H1 (cell line): Measurements from ENCODE around the gene COL4A2. TPM values are rescaled to one million over a fixed set of nuclear protein-coding genes. Genes with fewer than 3 reads are reported as not detected.

Experiments used
- CTCF ChIA-PET: fragments of 300-600 bp; sonication (Branson Sonifier 250); formaldehyde crosslinking; loops from one replicate; lab custom pipeline; 2021; ENCODE audit not compliant: partially characterized antibody; lab: Charles Lee
- POLR2A ChIA-PET: fragments of 300-600 bp; sonication (Branson Sonifier 250); formaldehyde crosslinking; loops from one replicate; lab custom pipeline; 2021; ENCODE audit warnings: inconsistent platforms; ENCODE audit not compliant: partially characterized antibody; lab: Charles Lee
- DNase-seq, 2 experiments: peaks; one replicate each; pipeline versions ENCODE4 v3.0.0 to v3.0.0-alpha.2; 2010 to 2022; ENCODE audit warnings: low spot score in 2 of 2, low read depth in 1 of 2, mixed read lengths in 1 of 2
- FAIRE-seq: peaks from 2 replicates; lab custom pipeline; 2011; peaks lifted over from hg19 to GRCh38; lab: Jason Lieb, UNC
- H2AFZ ChIP-seq: 2 replicates; pipeline ENCODE4 v1.8.1; 2012; ENCODE audit warnings: low read length, inconsistent platforms
- H2AK5ac ChIP-seq: 2 replicates; pipeline ENCODE4 v1.6.1; 2013; ENCODE audit warnings: low read depth, low read length
- H2BK120ac ChIP-seq: replicated peaks from 2 replicates; pipeline ENCODE3; 2013; ENCODE audit warnings: low read depth, low read length, inconsistent platforms
- H2BK12ac ChIP-seq: 2 replicates; pipeline ENCODE4 v1.6.1; 2013; ENCODE audit warnings: low read depth, low read length
- H2BK15ac ChIP-seq: 2 replicates; pipeline ENCODE4 v1.6.1; 2013; ENCODE audit warnings: low read length
- H2BK20ac ChIP-seq: 2 replicates; pipeline ENCODE4 v1.6.1; 2013; ENCODE audit warnings: low read length
- H2BK5ac ChIP-seq: 2 replicates; pipeline ENCODE4 v1.6.1; 2013; ENCODE audit warnings: low read depth, low read length
- H3K14ac ChIP-seq: 2 replicates; pipeline ENCODE4 v1.6.1; 2013; ENCODE audit warnings: inconsistent platforms; ENCODE audit not compliant: insufficient read length
- H3K18ac ChIP-seq: 2 replicates; pipeline ENCODE4 v1.6.1; 2013; ENCODE audit warnings: low read length; ENCODE audit errors: extremely low read depth
- H3K23ac ChIP-seq: 2 replicates; pipeline ENCODE4 v1.6.1; 2013; ENCODE audit warnings: inconsistent platforms; ENCODE audit not compliant: insufficient read length
- H3K23me2 ChIP-seq: 2 replicates; pipeline ENCODE4 v1.6.1; 2013; ENCODE audit warnings: low read depth, low read length
- H3K27ac ChIP-seq: 2 replicates; pipeline ENCODE4 v1.6.1; 2011; ENCODE audit warnings: low read depth, low read length, inconsistent platforms
- H3K27me3 ChIP-seq, 4 experiments: replicated peaks in 1 of 4; 1 replicate in 1 of 4; 2 replicates in 3 of 4; pipeline versions ENCODE4 v1.6.1 to v1.8.1; 2011 to 2013; ENCODE audit warnings: low read length in 3 of 4, mild to moderate bottlenecking in 3 of 4, inconsistent platforms in 2 of 4, mixed read lengths in 2 of 4, moderate library complexity in 1 of 4; ENCODE audit not compliant: control insufficient read depth in 3 of 4, insufficient read depth in 3 of 4; ENCODE audit errors: extremely low read depth in 1 of 4
- H3K36me3 ChIP-seq, 4 experiments: 2 replicates each; pipeline versions ENCODE4 v1.6.1 to v1.8.1; 2011 to 2013; ENCODE audit warnings: mild to moderate bottlenecking in 4 of 4, low read length in 3 of 4, moderate library complexity in 2 of 4, control low read depth in 1 of 4, inconsistent platforms in 1 of 4; ENCODE audit not compliant: insufficient read depth in 4 of 4, control insufficient read depth in 2 of 4
- H3K4ac ChIP-seq: replicated peaks from 2 replicates; pipeline ENCODE3; 2013; ENCODE audit warnings: low read length, low read depth, mixed read lengths, inconsistent platforms; ENCODE audit not compliant: insufficient read length
- H3K4me1 ChIP-seq, 4 experiments: replicated peaks in 1 of 4; 1 replicate in 1 of 4; 2 replicates in 3 of 4; pipeline versions ENCODE4 v1.6.1 to v1.8.1; 2011 to 2013; ENCODE audit warnings: low read length in 3 of 4, inconsistent platforms in 2 of 4, mixed read lengths in 1 of 4; ENCODE audit not compliant: insufficient read depth in 4 of 4, control insufficient read depth in 3 of 4
- H3K4me2 ChIP-seq, 2 experiments: 2 replicates each; pipeline versions ENCODE4 v1.6.1 to v1.8.1; 2011 to 2013; ENCODE audit warnings: low read depth in 2 of 2, low read length in 2 of 2, control low read depth in 1 of 2, inconsistent platforms in 1 of 2, mild to moderate bottlenecking in 1 of 2; ENCODE audit not compliant: insufficient read depth in 1 of 2
- H3K4me3 ChIP-seq, 4 experiments: fragments of 200-600, 300-600 bp in 1 of 4; sonication (generic), shearing (Covaris generic), sonication (Bioruptor Twin) in 1 of 4; 2 replicates each; pipeline versions ENCODE4 v1.5.1 to v1.8.1; 2011 to 2016; ENCODE audit warnings: low read length in 4 of 4, low read depth in 3 of 4, control low read depth in 2 of 4, inconsistent platforms in 2 of 4, mild to moderate bottlenecking in 2 of 4, mixed read lengths in 1 of 4, moderate library complexity in 1 of 4; ENCODE audit not compliant: insufficient read depth in 2 of 4; ENCODE audit errors: extremely low read depth in 1 of 4
- H3K56ac ChIP-seq: replicated peaks from 2 replicates; pipeline ENCODE3; 2013; ENCODE audit warnings: low read depth, mild to moderate bottlenecking, mixed read lengths, low read length, inconsistent platforms; ENCODE audit not compliant: insufficient read length
- H3K79me1 ChIP-seq: 2 replicates; pipeline ENCODE4 v1.6.1; 2013; ENCODE audit warnings: low read depth, low read length, control low read depth
- H3K79me2 ChIP-seq, 2 experiments: 2 replicates each; pipeline versions ENCODE4 v1.6.1 to v1.8.1; 2012 to 2013; ENCODE audit warnings: low read length in 2 of 2, mild to moderate bottlenecking in 2 of 2, inconsistent platforms in 1 of 2; ENCODE audit not compliant: insufficient read depth in 2 of 2, control insufficient read depth in 1 of 2
- H3K9ac ChIP-seq, 4 experiments: replicated peaks in 1 of 4; 1 replicate in 1 of 4; 2 replicates in 3 of 4; pipeline versions ENCODE4 v1.6.1 to v1.8.1; 2011 to 2013; ENCODE audit warnings: low read depth in 3 of 4, low read length in 3 of 4, control low read depth in 2 of 4, mild to moderate bottlenecking in 2 of 4, moderate library complexity in 2 of 4, inconsistent platforms in 1 of 4; ENCODE audit errors: extremely low read depth in 1 of 4
- H3K9me3 ChIP-seq, 2 experiments: 2 replicates each; pipeline versions ENCODE4 v1.6.1 to v1.8.1; 2012 to 2013; ENCODE audit warnings: mild to moderate bottlenecking in 2 of 2, moderate library complexity in 2 of 2, control low read depth in 1 of 2, inconsistent platforms in 1 of 2, low read depth in 1 of 2, low read length in 1 of 2, mixed read lengths in 1 of 2; ENCODE audit not compliant: insufficient read depth in 2 of 2
- H4K20me1 ChIP-seq, 2 experiments: replicated peaks in 1 of 2; 2 replicates each; pipeline versions ENCODE3 to v1.8.1; 2011 to 2013; ENCODE audit warnings: inconsistent platforms in 2 of 2, low read length in 2 of 2, mild to moderate bottlenecking in 1 of 2; ENCODE audit not compliant: insufficient read depth in 2 of 2, control insufficient read depth in 1 of 2
- H4K5ac ChIP-seq: 2 replicates; pipeline ENCODE4 v1.6.1; 2013; ENCODE audit warnings: low read length, low read depth, mixed read lengths, inconsistent platforms; ENCODE audit not compliant: insufficient read length
- H4K8ac ChIP-seq: 2 replicates; pipeline ENCODE4 v1.8.0; 2013; ENCODE audit warnings: mild to moderate bottlenecking, moderate library complexity, low read length, inconsistent platforms; ENCODE audit not compliant: insufficient read depth; ENCODE audit errors: extremely low read depth
- H4K91ac ChIP-seq: replicated peaks from 2 replicates; pipeline ENCODE3; 2013; ENCODE audit warnings: low read length, mixed read lengths, inconsistent platforms; ENCODE audit not compliant: insufficient read length
- BCL11A ChIP-seq, 2 experiments: IDR thresholded peaks; one replicate each; pipeline ENCODE4 v1.6.1; 2011; ENCODE audit warnings: low read depth in 2 of 2, low read length in 2 of 2, mild to moderate bottlenecking in 2 of 2
- CBX8 ChIP-seq: fragments of 300-800, 300-1000 bp; sonication (generic); IDR thresholded peaks from 2 replicates; pipeline ENCODE4 v1.7.1; 2016; ENCODE audit warnings: low read depth, low read length, borderline replicate concordance
- CREB1 ChIP-seq: IDR thresholded peaks from 2 replicates; pipeline ENCODE4 v1.6.1; 2012; ENCODE audit warnings: inconsistent platforms
- FOSL1 ChIP-seq: IDR thresholded peaks from 2 replicates; pipeline ENCODE4 v1.6.1; 2011; ENCODE audit warnings: mild to moderate bottlenecking, low read depth, low read length, moderate library complexity; ENCODE audit not compliant: insufficient read depth
- JUND ChIP-seq: IDR thresholded peaks from 2 replicates; pipeline ENCODE4 v1.6.1; 2011; ENCODE audit warnings: mild to moderate bottlenecking, improper control_type of control experiment, low read length
- MAFK ChIP-seq: IDR thresholded peaks from 2 replicates; pipeline ENCODE4 v1.6.1; 2012; ENCODE audit warnings: low read depth, mild to moderate bottlenecking, improper control_type of control experiment, low read length
- POU5F1 ChIP-seq: IDR thresholded peaks from 2 replicates; pipeline ENCODE4 v1.6.1; 2011; ENCODE audit warnings: low read depth, mild to moderate bottlenecking, low read length, moderate library complexity
- RNF2 ChIP-seq: fragments of 200-900, 300-1000 bp; sonication (generic); IDR thresholded peaks from 2 replicates; pipeline ENCODE4 v1.7.1; 2016; ENCODE audit warnings: borderline replicate concordance, low read depth, mild to moderate bottlenecking, antibody characterized with exemption, low read length; ENCODE audit not compliant: poor library complexity, severe bottlenecking; ENCODE audit errors: missing control alignments
- SIN3A ChIP-seq, 2 experiments: IDR thresholded peaks in 1 of 2; conservative IDR thresholded peaks in 1 of 2; 2 replicates each; pipeline ENCODE4 v1.6.1; 2011 to 2012; ENCODE audit warnings: low read length in 2 of 2, improper control_type of control experiment in 1 of 2, low read depth in 1 of 2, mild to moderate bottlenecking in 1 of 2
- SIRT6 ChIP-seq: IDR thresholded peaks from one replicate; pipeline ENCODE4 v1.7.1; 2012; ENCODE audit warnings: low read length, inconsistent platforms
- SIX5 ChIP-seq: IDR thresholded peaks from 2 replicates; pipeline ENCODE4 v1.6.1; 2011; ENCODE audit warnings: mild to moderate bottlenecking, low read depth, low read length
- SP4 ChIP-seq: IDR thresholded peaks from 2 replicates; pipeline ENCODE4 v1.6.1; 2012; ENCODE audit warnings: low read length, inconsistent platforms
- ZNF274 ChIP-seq: IDR thresholded peaks from 2 replicates; pipeline ENCODE4 v1.7.0; 2012; ENCODE audit warnings: low read length, borderline replicate concordance; ENCODE audit errors: extremely low read depth
- WGBS, 2 experiments: shearing (Covaris generic) in 1 of 2; methylation state at CpG; one replicate each; pipeline versions ENCODE4 v1.1.6 to v1.1.7; 2013 to 2015; ENCODE audit warnings: low lambda C conversion rate in 2 of 2, mixed read lengths in 2 of 2, inconsistent platforms in 1 of 2, low coverage in 1 of 2, missing lambda C conversion rate in 1 of 2; ENCODE audit not compliant: insufficient replicate concordance in 2 of 2, insufficient coverage in 1 of 2, insufficient read length in 1 of 2; ENCODE audit errors: extremely low coverage in 1 of 2, missing lambda C conversion rate in 1 of 2; 5-methylcytosine and 5-hydroxymethylcytosine counted together
- polyA plus RNA-seq, 7 experiments: library from polyadenylated mRNA; depleted of rRNA in 3 of 7; stranded (reverse) in 5 of 7; unstranded in 2 of 7; fragments of >200 nt in 5 of 7; fragments of 200-250 nt in 2 of 7; gene quantifications; 1 replicate in 5 of 7; 2 replicates in 1 of 7; 4 replicates in 1 of 7; pipeline versions ENCODE4 v1.2.1 to v1.2.3, GENCODE V29; 2011 to 2013; ENCODE audit warnings: missing spikeins in 2 of 7, mixed read lengths in 2 of 7
- total RNA-seq: library from RNA; stranded (reverse); fragmentation: NEBNext Ultra II Directional; extraction: Animal tissue kit (Norgen Biotek cat#: 25700); gene quantifications from 2 replicates; pipeline ENCODE4 v1.2.1, GENCODE V29; 2021

COL4A2 gene
- total and polyA plus RNA-seq, 2 of the 8 experiments (the other 6 are each of a cell fraction or from before 2014, with no cell fraction given) = 80.4 to 87.3 TPM

DNA sequence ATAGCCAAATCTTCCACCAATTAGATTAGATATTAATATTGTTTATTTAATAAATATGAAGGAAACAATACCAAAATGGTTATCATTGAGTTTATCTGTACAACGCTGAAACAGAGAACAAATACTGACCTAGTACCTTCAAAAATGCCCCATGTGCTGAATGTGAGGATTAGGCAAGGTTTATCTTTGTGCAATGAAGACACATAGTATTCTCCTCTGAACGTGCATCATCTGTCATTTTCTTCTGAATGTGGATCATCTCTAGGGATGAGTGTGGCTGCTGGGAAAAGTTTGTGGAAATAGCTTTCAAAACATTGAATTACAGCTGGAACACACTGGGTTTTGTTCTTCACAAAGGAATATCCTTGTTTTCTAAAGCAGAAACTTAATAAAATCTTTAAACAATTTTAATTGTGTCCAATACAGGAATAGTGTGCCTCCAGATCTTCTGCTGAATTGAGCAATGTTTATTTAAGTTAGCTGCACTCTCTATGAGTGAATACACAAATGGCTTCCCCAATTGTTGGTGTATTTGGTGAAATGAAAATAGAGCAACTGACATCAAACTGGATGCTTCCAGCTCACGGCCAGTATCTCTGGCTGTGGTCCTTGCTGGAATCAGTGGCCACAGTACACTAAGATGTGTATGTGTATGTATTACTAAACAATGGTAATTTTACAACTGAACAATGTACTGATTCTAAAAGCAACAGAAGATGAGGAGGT, 6.8 kb upstream of the COL4A2 start:
- Histone ChIP-seq H3K4me1 (peaks cover 6 to 13% (median 9%) of the 10 kb centered on the region in 4 experiments; a peak in 6 of 7 replicates), H3K36me3 (no peaks in the 10 kb centered on the region), H3K4me3 (no peak overlapping the region), H3K4me2 (no peak overlapping the region), H3K18ac (no peak overlapping the region), H3K9ac (no peak overlapping the region), H2BK15ac (no peak overlapping the region), H2AFZ (no peak overlapping the region), H3K79me1 (peaks cover 4% of the 10 kb centered on the region; the same call in 1 of the 2 replicates), H4K20me1 (peaks cover 0 to 1% of the 10 kb centered on the region in 2 experiments), H2BK12ac (no peak overlapping the region), H3K27me3 (no peaks in the 10 kb centered on the region), H2AK5ac (no peak overlapping the region), H3K27ac (no peak overlapping the region), H2BK20ac (no peak overlapping the region), H3K79me2 (peaks cover 0 to 21% of the 10 kb centered on the region in 2 experiments; a peak in 2 of 4 replicates), H3K23ac (no peak overlapping the region), H3K4ac (no peak overlapping the region), H3K9me3 (no peaks in the 10 kb centered on the region), H3K56ac (no peak overlapping the region), H3K14ac (no peak overlapping the region), H4K91ac (no peak overlapping the region), H2BK5ac (no peak overlapping the region), H3K23me2 (no peaks in the 10 kb centered on the region), H4K5ac (no peak overlapping the region), H4K8ac (no peak overlapping the region), H2BK120ac (no peak overlapping the region)
- DNase-seq = no peak
- 89% methylated on average over 3 of the region's 3 CpGs; no CpG with 5 or more reads in 1 of the 2 experiments for WGBS, 2 experiments
- CTCF ChIA-PET = interaction anchor here (0.6 to 2.8 kb wide), 11 partner anchors 9 to 112 kb away, joined by 3 to 13 read pairs (median 4); no protein-coding TSS in a partner anchor
- FAIRE-seq = no peak
- POLR2A ChIA-PET = interaction anchor here (1.0 kb wide), 1 partner anchor 9 kb away, joined by 4 read pairs; no protein-coding TSS in a partner anchor
- TF ChIP-seq SIX5 (no peak), ZNF274 (no peak), POU5F1 (no peak), SP4 (no peak), CBX8 (no peak), SIN3A (conservative IDR thresholded peaks at IDR 0.05 in 1 of 2, IDR thresholded peaks at IDR 0.05 in 1 of 2; ENCODE audit: low read depth in 1 of 2, low read length in 2 of 2) (no peak), BCL11A (IDR thresholded peaks at IDR 0.05; ENCODE audit: low read depth in 2 of 2, low read length in 2 of 2) (no peak), RNF2 (no peak), JUND (no peak), MAFK (no peak), SIRT6 (no peak), CREB1 (no peak), FOSL1 (no peak)
